ENCODE data around the gene ZC3H7A. TPM values are rescaled to one million over a fixed set of nuclear protein-coding genes. Genes with fewer than 3 reads are reported as not detected.

Gene ZC3H7A
- total and polyA plus RNA-seq, 2 of the 4 experiments (the other 2 are of a cell fraction): 22.2 to 53.9 TPM

- in situ Hi-C loops (cut with MboI; ENCODE audit: low sequenced_read_pairs): no loop called here
- Histone ChIP-seq H3K27me3 (ENCODE audit: control insufficient read depth, insufficient read depth, low read length) (no peaks in the 10 kb centered on the region), H4K5ac (ENCODE audit: low read depth, low read length) (no peak overlapping the region), H4K20me1 (ENCODE audit: insufficient read depth, low read length) (peaks cover 41% of the 10 kb centered on the region), H3K27ac (ENCODE audit: insufficient read depth, low read length) (no peak overlapping the region), H3K18ac (ENCODE audit: low read depth, low read length) (no peak overlapping the region), H3K4me2 (ENCODE audit: low read depth, low read length) (no peak overlapping the region), H4K91ac (ENCODE audit: insufficient read depth, low read depth, low read length) (no peak overlapping the region), H2BK5ac (ENCODE audit: low read depth, low read length, poor library complexity, severe bottlenecking) (no peak overlapping the region), H3K4ac (ENCODE audit: low read depth, low read length) (no peak overlapping the region), H3K9me1 (ENCODE audit: insufficient read depth, low read length) (0 out of 2 replicates have a peak, but pooled peaks cover 4% of the 10 kb centered on the region), H3K23ac (ENCODE audit: low read depth, low read length) (no peak overlapping the region), H4K8ac (ENCODE audit: low read depth in 2 of 2, low read length in 2 of 2) (no peak overlapping the region), H2BK120ac (ENCODE audit: low read depth, low read length) (no peak overlapping the region), H3K36me3 (ENCODE audit: control insufficient read depth, insufficient read depth, low read length) (peaks cover 29% of the 10 kb centered on the region), H3K14ac (replicated peaks; ENCODE audit: low read depth, low read length) (no peak overlapping the region), H2AK9ac (replicated peaks; ENCODE audit: low read depth, low read length, poor library complexity) (no peak overlapping the region), H3K4me1 (ENCODE audit: control insufficient read depth, insufficient read depth, low read length) (peaks cover 5% of the 10 kb centered on the region), H3K79me1 (ENCODE audit: low read depth in 1 of 2, low read length in 2 of 2) (peaks cover 37 to 72% of the 10 kb centered on the region in 2 experiments), H3K9ac (ENCODE audit: low read depth, low read length) (no peak overlapping the region), H3K4me3 (ENCODE audit: insufficient read depth, low read depth, low read length) (no peak overlapping the region), H2BK20ac (ENCODE audit: low read depth, low read length) (no peak overlapping the region), H3K9me3 (ENCODE audit: control insufficient read depth, insufficient read depth, low read length) (no peaks in the 10 kb centered on the region), H2AK5ac (ENCODE audit: low read depth, low read length) (no peak overlapping the region), H3K56ac (ENCODE audit: extremely low read depth, insufficient read depth, low read length) (no peak overlapping the region), H2AFZ (replicated peaks; ENCODE audit: low read length, poor library complexity) (no peak overlapping the region), H2BK15ac (ENCODE audit: low read depth, low read length) (no peak overlapping the region)
- CTCF ChIA-PET: interaction anchor here (0.5 kb wide), 1 partner anchor 187 kb away, joined by 3 read pairs; no protein-coding TSS in a partner anchor
- ATAC-seq (ENCODE audit: low read depth) (no peak), DNase-seq (no peak)
- dilution Hi-C loops (cut with HindIII; ENCODE audit: low sequenced_read_pairs, unreplicated experiment): no loop called here
- BruUV-seq (replicated peaks): no TSS peak
- intact Hi-C loops (cut with micrococcal nuclease): no loop called here
- POLR2A ChIA-PET (ENCODE audit: unreplicated experiment): no interaction called here
- TF ChIP-seq FOS (IDR thresholded peaks at IDR 0.05; ENCODE audit: low read depth, low read length) (no peak), MAZ (IDR thresholded peaks at IDR 0.05; ENCODE audit: borderline replicate concordance, low read depth, low read length) (no peak), USF2 (IDR thresholded peaks at IDR 0.05; ENCODE audit: low read depth, low read length) (no peak), MXI1 (IDR thresholded peaks at IDR 0.05; ENCODE audit: borderline replicate concordance, low read depth, low read length) (no peak), RAD21 (IDR thresholded peaks at IDR 0.05; ENCODE audit: low read length) (no peak), POLR2A (IDR thresholded peaks at IDR 0.05; ENCODE audit: low read depth, low read length) (no peak), RFX5 (IDR thresholded peaks at IDR 0.05; ENCODE audit: low read depth, low read length) (no peak), CTCF (conservative IDR thresholded peaks at IDR 0.05; ENCODE audit: low read depth, low read length) (no peak), CHD1 (IDR thresholded peaks at IDR 0.05; ENCODE audit: low read depth, low read length) (no peak), RCOR1 (IDR thresholded peaks at IDR 0.05; ENCODE audit: insufficient replicate concordance, low read length) (no peak), BHLHE40 (IDR thresholded peaks at IDR 0.05; ENCODE audit: low read depth, low read length) (no peak), SMC3 (IDR thresholded peaks at IDR 0.05; ENCODE audit: low read depth, low read length) (no peak), NFE2L2 (IDR thresholded peaks at IDR 0.05; ENCODE audit: low read depth, low read length) (no peak), CEBPB (IDR thresholded peaks at IDR 0.05; ENCODE audit: low read depth, low read length) (no peak), ELK1 (IDR thresholded peaks at IDR 0.05; ENCODE audit: borderline replicate concordance, low read depth, low read length) (no peak), MAFK (IDR thresholded peaks at IDR 0.05; ENCODE audit: low read depth, low read length) (no peak)
- no CpG with 5 or more reads among the region's 3 CpGs for WGBS, 2 experiments (ENCODE audit: extremely low coverage in 2 of 2, insufficient read length in 1 of 2)
Observed at GRCh38 chr16:11734025-11734652, 62.9 kb downstream of the ZC3H7A start.

All from IMR-90 (cell line).